GM12864 (cell line): Measurements from ENCODE around the gene CITED2.

Experiments used
- DNase-seq: peaks from one replicate; pipeline ENCODE4 v3.0.0-alpha.2; 2011; ENCODE audit warnings: low read depth
- H3K4me3 ChIP-seq: 2 replicates; pipeline ENCODE4 v1.5.1; 2011; ENCODE audit warnings: mild to moderate bottlenecking, low read depth, low read length, control low read depth
- CTCF ChIP-seq: IDR thresholded peaks from 2 replicates; pipeline ENCODE4 v1.5.1; 2011; ENCODE audit warnings: low read depth, mild to moderate bottlenecking, moderate library complexity, low read length, control low read depth, inconsistent platforms; ENCODE audit errors: missing control alignments

CITED2 gene

DNA sequence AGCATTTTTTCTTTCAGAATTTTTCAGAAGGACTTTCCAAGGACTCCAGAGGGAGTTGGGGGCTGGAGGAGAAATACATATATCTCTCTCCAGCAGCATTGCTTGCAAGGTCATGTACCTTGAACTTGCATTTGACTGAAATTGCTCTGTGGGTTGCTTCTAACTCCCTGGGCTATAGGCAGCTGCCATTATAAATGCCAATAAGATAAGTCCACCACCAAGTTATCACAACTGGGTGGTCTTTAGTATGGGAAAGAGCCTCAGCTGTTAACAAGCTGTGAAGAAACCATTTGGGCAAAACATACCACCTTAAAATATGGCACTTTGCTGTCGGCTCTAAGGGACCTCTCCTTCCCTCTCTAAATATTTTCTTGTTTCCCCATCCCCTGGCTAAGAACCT, 20.9 kb upstream of the CITED2 start:
- TF ChIP-seq CTCF = no peak
- no peak for DNase-seq
- no peak overlapping the region for H3K4me3 ChIP-seq

DNA sequence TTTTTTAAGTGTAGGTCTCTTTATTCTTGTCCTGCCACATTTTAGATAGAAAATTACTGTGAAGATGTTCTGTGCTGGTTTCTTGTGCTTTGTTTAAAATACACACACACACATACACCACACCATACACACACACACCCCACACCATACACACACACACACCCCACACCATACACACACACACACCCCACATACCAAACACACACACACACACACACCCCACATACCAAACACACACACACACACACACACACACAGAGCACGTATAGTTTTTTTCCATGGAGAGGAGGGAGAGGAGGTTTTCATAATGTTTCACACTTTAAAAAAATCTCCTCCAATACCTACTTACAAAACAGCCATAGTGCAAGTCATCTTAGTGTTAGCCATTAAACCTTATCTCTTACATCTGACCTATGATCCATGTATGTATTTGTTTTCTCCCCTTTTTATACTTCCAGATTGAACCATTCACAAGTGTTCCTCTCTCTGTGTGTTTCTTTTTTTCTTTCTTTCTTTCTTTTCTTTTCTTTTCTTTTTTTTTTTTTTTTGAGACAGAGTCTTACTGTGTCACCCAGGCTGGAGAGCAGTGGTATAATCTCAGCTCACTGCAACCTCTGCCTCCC, 19.7 kb upstream of the CITED2 start:
- no peak for TF ChIP-seq CTCF
- no peak overlapping the region for H3K4me3 ChIP-seq
- no peak for DNase-seq

- no peak for DNase-seq
- TF ChIP-seq CTCF = no peak
- H3K4me3 ChIP-seq = peak overlapping the region; percentile 26
These were observed 18.3 kb upstream of the CITED2 start for GRCh38 chr6:139392794-139393193.

DNA sequence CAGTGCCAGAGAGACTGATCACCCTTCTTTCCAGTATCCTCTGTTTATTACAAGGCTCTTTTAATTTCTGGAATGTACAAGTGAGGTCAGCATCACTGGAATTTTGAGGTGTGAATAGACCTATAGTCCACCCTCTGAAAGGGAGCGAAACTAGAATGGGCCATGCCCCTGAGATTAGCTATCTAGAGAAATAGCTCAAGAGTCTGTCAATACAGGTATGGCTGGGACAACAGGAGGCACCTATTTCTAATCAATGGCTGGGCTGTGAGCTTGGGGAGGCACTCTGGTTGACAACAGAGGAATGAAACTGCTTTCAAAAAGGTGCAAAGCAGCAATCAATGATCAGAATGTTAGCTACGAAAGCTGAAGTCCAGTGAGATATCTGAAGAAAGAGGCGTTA, 17.3 kb upstream of the CITED2 start:
- no peak for TF ChIP-seq CTCF
- no peak for DNase-seq
- H3K4me3 ChIP-seq = no peak overlapping the region

DNA sequence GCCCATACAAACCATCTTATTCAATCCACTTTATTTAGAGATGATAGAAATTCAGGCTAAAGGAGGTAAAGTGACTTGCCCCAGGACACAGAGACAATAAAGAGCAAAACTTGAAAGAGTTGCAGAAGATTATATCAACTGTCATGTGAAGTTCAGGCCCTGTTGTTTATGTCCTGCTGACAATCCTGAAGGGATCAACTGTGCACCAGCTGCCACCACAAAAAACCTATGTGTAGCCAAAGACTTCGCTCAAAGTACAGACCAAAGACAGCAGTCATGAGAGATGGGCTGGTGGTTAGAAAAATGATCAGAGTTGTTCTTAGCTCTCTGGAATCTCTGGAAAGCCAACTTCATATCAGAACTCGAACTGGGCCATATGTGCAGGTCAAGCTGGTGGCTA, 16.0 kb upstream of the CITED2 start:
- no peak for TF ChIP-seq CTCF
- no peak for DNase-seq
- no peak overlapping the region for H3K4me3 ChIP-seq

DNA sequence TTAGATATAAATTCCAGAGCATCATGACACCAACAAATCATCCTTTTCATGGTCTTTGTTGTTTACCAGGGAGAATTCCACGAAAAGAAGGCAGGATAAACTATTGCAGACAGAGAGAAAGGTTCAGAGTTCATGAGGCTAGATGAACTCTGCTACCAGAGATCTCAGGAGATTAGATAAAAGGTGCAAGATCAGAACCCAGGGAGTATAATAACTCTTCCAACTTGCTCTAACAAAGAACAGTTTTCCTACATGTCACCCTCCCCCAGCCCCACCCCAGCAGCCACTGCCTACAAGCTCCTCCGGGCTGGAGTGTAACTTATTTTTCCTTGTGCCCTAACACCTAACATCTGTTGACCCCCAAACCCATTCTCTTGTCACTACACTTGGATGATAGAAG, 13.9 kb upstream of the CITED2 start:
- no peak for TF ChIP-seq CTCF
- DNase-seq = no peak
- H3K4me3 ChIP-seq = no peak overlapping the region

- H3K4me3 ChIP-seq = no peak overlapping the region
- no peak for TF ChIP-seq CTCF
- no peak for DNase-seq
These were observed 12.0 kb upstream of the CITED2 start for GRCh38 chr6:139386404-139386803.
